Stimulated activated CD4-positive, alpha-beta T cell treated with anti-CD3 and anti-CD28 coated beads, Interleukin-15, amount 100 ng/mL, for 24 hours (primary cell): Measurements from ENCODE around the gene EYS.
"Not testable (repeated sequence)": the region's sequence is repeated elsewhere in the genome, so short reads cannot be mapped to it uniquely, and the experiment has no call there.

Experiments used
- DNase-seq: peaks from one replicate; pipeline ENCODE4 v3.0.0-alpha.2; 2020

EYS gene

GRCh38 chr6:65071480-65071879 is 635.5 kb downstream of the EYS start:
- no peak for DNase-seq

DNA sequence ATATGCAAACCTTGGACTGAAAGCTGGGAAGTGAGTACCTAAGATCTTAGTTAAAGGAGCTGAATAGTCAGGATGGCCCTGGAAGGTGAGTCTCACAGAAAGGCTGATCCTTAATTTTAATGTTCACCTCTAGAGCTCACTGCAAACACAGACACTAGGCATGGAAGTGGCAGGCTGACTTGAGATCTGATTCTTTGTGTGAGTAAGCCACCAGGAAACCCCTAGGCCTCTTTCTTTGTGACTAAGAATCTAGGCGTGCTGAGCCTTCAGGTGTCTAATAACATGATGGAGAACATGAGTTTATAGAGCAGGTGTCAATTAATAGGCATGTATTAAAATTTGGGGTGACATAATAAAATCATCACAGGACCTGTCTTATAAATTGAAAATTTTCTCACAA is 642.2 kb downstream of the EYS start:
- DNase-seq = no peak

DNA sequence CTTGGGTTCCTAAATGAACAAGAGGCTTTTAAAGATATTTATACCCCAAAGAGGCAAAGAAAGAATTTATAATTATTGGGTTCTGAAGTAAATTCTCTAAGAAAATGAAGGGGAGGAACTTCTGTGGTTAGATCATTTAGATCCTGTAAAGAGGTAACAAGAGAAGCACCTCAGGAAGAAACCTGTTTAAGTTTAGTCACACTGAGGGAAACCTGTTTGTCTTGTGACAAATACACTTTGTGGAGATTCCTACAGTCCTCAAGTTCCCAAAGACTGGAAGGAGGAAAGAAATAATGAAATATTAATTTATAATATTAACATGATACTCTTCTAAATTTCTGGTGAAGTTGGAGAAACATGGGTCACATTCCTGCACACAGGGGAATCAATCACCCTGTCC is 647.5 kb downstream of the EYS start:
- DNase-seq = no peak

DNA sequence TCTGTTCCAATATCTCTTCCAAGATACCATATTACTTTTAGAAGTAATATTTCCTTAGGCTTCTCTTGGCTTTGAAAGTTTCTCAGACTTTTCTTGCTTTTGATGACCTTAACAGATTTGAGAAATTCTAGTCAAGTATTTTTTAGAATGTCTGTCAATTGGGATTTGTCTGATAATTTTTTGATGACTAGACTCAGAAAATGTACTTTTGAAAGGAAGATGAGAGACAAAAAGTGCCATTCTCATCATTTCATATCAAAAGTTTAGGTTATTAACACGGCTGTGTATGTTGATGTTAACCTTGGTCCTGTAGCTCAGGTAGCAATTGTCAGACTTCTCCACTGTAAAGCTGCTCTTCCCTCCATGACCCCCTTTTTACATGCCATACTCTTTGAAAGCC is 651.5 kb downstream of the EYS start:
- DNase-seq = no peak

DNA sequence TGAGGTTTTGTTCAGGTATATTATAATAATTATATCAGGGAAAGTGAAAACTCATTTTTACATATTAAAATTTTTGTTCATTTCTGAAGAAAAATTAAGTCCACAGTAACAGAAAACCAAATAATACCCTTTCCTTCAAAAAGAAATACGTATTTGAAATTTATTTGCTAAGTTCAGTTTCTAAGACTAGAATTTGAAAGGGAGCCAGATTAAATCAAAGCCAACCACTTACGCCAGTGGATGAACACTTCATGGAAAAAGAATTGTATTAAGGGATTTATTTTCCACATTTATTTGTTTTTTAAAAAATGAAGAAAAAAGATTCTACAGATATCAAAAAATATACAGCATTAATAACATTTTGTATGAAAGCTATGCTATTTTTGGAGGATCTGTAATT is 654.4 kb downstream of the EYS start:
- no peak for DNase-seq

DNA sequence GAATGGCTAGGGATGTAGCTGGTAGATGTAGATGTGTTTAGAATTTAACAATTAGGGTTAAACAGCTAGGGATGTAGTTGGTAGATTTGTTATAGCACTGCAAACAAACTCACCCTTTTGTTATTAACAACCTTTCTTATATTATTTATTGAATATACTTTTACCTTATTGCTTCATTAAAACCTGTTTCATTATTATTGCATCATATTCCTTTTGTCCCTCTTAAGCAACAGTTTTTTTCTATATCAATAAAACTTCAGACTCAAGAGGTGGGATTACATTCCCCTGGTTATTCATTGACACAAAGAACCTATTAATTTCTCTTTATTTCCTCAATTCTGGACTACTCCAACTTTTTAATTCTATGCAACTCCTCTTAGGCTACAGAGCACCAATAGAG is 661.2 kb downstream of the EYS start:
- DNase-seq = no peak

DNA sequence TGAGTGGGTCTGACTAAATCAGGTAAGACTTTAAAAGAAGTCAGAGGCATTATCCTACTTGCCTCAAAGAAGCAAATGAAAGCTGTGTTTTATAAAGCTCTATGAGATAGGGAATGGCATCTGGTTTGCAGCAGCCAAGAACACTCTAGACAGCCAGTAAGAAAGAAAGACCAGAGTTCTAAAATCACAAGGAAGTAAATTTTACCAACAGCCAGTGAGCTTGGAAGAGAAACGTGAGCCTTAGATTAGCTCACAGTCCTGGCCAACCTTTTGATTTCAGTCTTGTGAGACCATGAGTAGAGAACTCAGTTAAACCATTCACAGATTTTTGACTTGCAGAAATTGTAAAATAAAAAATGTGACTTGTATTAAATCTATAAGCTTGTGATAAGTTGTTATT is 693.0 kb downstream of the EYS start:
- no peak for DNase-seq

DNA sequence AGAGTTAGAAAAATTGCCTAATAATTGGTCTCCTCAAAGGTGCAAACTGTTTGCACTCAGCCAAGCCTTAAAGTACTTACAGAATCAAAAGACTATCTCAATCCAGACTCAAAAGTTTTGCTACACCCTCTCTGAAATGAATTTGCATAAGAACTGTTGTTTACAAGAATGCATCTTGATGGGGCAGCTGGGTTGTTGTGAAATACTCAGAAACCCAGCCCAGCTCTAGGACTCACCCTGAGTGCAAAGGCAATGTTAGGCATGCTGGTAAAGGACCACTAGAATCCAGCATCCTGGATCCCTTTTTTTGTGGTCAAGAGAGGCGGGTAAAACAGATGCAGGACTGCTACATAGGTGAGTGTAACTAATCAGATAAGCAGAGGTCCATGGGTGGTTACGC is 700.2 kb downstream of the EYS start:
- no peak for DNase-seq

DNA sequence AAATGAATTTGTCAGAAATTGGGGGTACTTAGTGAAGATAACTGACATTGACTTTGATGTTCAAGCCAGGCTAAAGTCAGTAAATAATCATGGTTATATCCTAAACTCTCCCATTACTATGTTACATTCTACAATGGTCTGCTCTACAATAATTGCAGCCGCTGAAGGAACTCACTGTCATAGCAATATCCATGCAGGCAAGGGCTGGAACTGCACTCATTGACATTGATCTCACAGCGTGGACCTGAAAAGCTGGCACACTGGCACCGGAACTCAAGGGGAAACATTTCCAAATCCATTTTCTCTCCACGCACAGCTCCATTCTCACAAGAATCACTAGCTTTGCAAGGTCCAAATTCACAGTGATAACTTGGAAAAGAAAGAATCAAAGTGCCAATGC is 702.7 kb downstream of the EYS start:
- no peak for DNase-seq

DNA sequence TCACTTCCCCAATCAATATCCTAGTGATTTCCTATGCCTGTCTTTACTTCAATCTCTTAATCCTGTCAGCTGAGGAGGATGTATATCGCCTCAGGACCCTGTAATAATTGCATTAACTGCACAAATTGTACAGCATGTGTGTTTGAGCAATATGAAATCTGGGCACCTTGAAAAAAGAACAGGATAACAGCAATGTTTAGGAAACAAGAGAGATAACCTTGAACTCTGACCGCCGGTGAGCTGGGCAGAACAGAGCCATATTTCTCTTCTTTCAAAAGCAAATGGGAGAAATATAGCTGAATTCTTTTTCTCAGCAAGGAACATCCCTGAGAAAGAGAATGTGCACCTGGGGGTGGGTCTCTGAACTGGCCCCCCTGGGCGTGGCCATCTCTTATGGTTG is 704.1 kb downstream of the EYS start:
- DNase-seq = not testable (repeated sequence)

GRCh38 chr6:65000815-65001214 is 706.2 kb downstream of the EYS start:
- DNase-seq = no peak

DNA sequence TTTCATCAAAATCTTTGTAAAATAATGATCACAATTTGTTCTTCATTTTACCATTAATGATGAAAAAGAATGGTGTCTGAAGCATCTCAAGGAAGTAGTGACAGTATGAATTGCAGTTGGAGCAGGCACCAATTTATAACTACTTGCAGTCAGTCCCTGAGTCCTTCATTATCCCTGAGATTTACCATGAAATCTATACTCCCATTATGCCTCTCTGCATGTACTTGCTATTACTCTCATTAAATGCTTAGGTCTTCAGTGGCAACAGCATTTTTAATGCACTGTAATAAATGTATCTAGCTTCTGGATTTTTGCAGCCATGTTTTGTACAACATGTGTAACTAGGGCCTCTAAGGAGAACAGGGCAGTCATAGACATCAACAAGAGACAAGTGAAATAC is 708.8 kb downstream of the EYS start:
- no peak for DNase-seq

- no peak for DNase-seq
Observed at GRCh38 chr6:64996301-64996700, 710.7 kb downstream of the EYS start.

- DNase-seq = no peak
Observed at GRCh38 chr6:64990652-64991304, 716.2 kb downstream of the EYS start.

GRCh38 chr6:64988148-64988547 is 718.9 kb downstream of the EYS start:
- no peak for DNase-seq

DNA sequence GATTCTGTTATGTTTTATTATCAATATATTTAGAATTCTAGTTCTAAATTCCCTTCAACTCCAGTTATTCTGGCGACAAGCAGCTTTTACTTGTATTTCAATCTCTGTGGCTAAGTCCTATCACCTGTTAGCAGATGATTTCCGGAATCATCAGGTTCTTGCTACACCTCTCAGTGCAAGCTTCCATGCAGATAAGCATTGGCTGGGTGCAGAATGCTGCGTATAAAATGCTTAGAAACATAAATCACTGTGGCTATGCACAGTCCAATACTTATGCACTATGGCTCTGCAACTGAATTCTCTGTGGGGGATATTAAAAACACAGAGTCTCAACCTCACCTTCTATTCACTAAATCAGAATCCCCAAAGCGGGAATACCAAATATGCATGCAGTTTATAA is 720.0 kb downstream of the EYS start:
- no peak for DNase-seq

GRCh38 chr6:64985726-64986125 is 721.3 kb downstream of the EYS start:
- DNase-seq = no peak

DNA sequence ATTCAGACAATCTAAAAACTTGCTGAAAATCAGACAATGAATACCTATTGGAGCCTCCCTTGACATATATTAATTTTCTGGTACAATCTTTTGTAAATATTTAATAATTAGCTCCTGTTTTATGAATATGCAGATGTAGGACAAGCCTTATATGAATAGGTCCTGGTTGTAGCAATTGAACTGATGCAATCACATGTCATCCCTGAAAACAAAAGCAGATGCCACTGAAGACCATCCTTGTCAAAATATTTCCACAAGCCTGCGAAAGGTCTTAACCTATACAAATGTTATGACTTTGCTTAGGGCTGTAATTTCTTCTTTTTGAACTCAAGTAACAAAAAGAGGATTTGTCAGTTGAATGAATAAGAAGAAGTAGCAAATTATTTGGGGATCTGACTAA is 722.1 kb downstream of the EYS start:
- no peak for DNase-seq

DNA sequence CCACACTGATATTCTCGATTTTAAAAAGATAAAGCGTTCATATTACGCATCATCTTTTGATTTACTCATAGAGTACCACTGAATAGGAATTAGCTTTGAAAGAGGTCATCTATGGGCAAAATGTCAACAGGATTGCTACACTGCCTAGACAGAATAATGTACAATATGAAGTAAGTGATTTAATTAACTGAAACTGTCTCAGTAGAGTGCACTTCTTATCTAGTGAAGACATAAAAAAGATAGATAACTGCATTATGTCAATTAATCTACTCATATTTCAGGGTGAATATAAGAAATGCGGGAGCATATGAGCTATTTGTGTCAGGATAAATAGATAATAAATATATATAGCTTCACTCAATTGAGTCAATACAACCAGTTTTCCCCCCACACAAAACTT is 723.9 kb downstream of the EYS start:
- DNase-seq = no peak

- no peak for DNase-seq
Observed at GRCh38 chr6:64973142-64973541, 733.9 kb downstream of the EYS start.

DNA sequence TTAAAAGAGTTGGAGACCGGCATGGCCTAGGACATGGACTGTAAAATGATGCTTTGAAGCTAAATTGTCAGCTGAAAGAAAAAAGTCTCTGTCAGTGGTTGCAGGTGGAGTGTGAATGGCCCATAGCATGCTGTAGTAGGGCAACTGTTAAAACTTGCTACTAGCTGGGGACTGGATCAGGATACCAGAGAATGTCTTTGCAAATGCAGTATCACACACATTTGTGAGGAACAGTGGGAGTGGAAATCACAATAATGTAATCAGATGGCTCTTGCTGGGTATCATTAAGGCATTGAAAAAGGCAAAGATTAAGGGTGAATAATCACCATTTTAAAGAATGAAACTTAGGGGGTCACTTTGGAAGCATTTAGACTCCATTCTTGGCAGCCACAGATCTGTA is 737.9 kb downstream of the EYS start:
- DNase-seq = no peak

DNA sequence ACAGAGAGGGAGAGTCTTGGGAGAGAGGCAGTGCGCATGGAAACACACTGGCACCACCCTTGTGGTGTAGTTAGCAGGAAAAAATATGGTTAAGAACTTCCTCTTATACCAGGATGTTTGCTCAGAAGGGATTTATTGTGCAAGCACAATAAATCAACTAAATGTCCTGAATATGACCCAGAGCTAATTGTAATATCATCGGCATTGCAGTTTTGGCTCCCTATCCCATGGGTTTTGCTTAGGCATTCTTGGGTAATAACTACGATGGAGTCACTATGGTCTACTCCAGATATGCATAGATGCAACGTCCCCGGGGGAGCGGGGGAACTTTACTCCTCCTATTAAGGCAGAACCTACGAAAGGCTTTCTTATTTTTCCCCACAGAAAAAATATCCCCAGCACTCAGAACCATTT is 751.6 kb downstream of the EYS start:
- DNase-seq = no peak

DNA sequence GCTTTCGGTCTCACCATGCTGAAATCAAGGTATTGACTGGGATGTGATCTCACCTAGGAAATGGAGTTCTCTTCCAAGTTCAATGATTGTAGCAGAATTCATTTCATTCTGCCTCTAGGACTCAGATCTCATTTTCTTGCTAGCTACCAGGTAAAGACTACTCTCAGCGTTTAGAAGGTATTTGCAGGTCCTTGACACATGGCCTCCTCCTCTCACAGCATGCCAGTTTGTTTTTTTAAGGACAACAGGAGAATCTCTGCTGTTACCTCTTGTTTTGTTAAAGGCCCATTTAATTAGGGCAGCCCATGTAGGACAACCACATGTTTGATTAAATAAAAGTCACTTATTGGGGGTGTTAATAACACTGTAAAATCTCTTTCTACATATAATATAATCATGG is 757.8 kb downstream of the EYS start:
- no peak for DNase-seq

DNA sequence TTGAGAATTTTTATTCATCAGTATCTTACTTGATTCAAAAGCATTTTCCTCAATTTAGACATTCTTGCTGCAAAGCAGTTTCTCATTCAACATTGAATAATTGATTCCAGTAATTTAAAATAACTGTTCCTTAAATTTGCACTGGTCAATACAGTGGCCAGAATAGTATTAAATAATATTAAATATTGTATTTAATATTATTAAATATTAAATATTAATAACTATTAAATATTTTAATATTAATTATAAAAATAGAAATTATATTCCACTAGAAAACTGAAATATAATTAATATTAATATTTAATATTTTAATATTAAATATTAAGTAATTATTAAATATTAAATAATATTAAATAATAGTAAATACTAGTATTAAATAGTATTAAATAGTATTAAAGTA is 758.8 kb downstream of the EYS start:
- DNase-seq = no peak

DNA sequence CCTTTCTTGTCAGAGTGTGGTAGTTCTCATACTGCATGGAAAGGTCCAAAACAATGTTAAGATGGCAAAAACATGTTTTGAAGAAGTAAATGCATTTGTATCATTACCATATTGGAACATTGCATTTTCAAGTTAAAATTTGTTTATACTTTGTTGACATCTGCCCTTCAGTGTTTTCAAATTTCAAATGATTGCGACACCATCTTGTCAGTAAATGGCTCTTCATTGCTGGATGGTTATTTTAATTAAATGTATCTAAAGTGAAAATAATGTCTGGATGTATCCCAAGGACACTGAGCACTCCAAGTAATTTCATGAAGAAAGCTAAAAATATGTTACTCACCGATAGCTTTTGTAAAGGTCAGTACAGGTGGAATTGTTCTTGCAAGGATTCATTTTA is 761.6 kb downstream of the EYS start:
- DNase-seq = no peak

GRCh38 chr6:64932486-64932885 is 774.5 kb downstream of the EYS start:
- no peak for DNase-seq
